Liver (tissue), 9 donors: Measurements from ENCODE around the gene ERBB2. TPM values are rescaled to one million over a fixed set of nuclear protein-coding genes. Genes with fewer than 3 reads are reported as not detected.

Experiments used
- DNase-seq: peaks from one replicate; pipeline ENCODE4 v3.0.0-alpha.2; 2017; ENCODE audit warnings: low spot score
- H3K27ac ChIP-seq, 2 donors: one replicate each; pipeline ENCODE4 v1.7.0; 2013; ENCODE audit warnings: inconsistent platforms in 2 of 2, low read length in 2 of 2, control low read depth in 1 of 2, low read depth in 1 of 2, mild to moderate bottlenecking in 1 of 2
- H3K27me3 ChIP-seq, 4 donors: one replicate each; pipeline versions ENCODE4 v1.6.1 to v1.7.0; 2013; ENCODE audit warnings: low read length in 3 of 4, inconsistent platforms in 1 of 4, mild to moderate bottlenecking in 1 of 4, moderate library complexity in 1 of 4; ENCODE audit not compliant: control insufficient read depth in 4 of 4, insufficient read depth in 4 of 4
- H3K36me3 ChIP-seq, 4 donors: one replicate each; pipeline versions ENCODE4 v1.6.1 to v1.7.0; 2013; ENCODE audit warnings: low read length in 3 of 4, mild to moderate bottlenecking in 3 of 4, low read depth in 1 of 4, moderate library complexity in 1 of 4; ENCODE audit not compliant: control insufficient read depth in 4 of 4, insufficient read depth in 3 of 4
- H3K4me1 ChIP-seq, 4 donors: one replicate each; pipeline versions ENCODE4 v1.6.1 to v1.7.0; 2013; ENCODE audit warnings: low read length in 3 of 4, mild to moderate bottlenecking in 3 of 4, moderate library complexity in 1 of 4; ENCODE audit not compliant: control insufficient read depth in 4 of 4, insufficient read depth in 4 of 4
- H3K4me3 ChIP-seq, 3 donors: one replicate each; pipeline versions ENCODE4 v1.6.1 to v1.7.0; 2013; ENCODE audit warnings: low read length in 3 of 3, control low read depth in 1 of 3, low read depth in 1 of 3, mild to moderate bottlenecking in 1 of 3
- H3K9ac ChIP-seq, 2 donors: one replicate each; pipeline ENCODE4 v1.7.0; 2013; ENCODE audit warnings: low read length in 2 of 2, mild to moderate bottlenecking in 2 of 2, moderate library complexity in 2 of 2, control low read depth in 1 of 2, low read depth in 1 of 2
- H3K9me3 ChIP-seq, 4 donors: one replicate each; pipeline versions ENCODE4 v1.6.1 to v1.7.0; 2013; ENCODE audit warnings: low read length in 3 of 4; ENCODE audit not compliant: control insufficient read depth in 4 of 4
- EGR1 ChIP-seq, 2 donors: IDR thresholded peaks; 2 replicates each; pipeline ENCODE4 v1.6.1; 2016 to 2018; ENCODE audit warnings: antibody characterized with exemption in 2 of 2, low read depth in 2 of 2
- FOXA1 ChIP-seq: IDR thresholded peaks from 2 replicates; pipeline ENCODE4 v1.6.1; 2016; ENCODE audit warnings: antibody characterized with exemption
- FOXA2 ChIP-seq: IDR thresholded peaks from 2 replicates; pipeline ENCODE4 v1.6.1; 2016; ENCODE audit warnings: antibody characterized with exemption
- GABPA ChIP-seq, 2 donors: IDR thresholded peaks in 1 of 2; conservative IDR thresholded peaks in 1 of 2; 2 replicates each; pipeline ENCODE4 v1.6.1; 2016; ENCODE audit warnings: antibody characterized with exemption in 2 of 2, mild to moderate bottlenecking in 1 of 2, moderate library complexity in 1 of 2
- HNF4A ChIP-seq, 2 donors: conservative IDR thresholded peaks; 2 replicates each; pipeline ENCODE4 v1.6.1; 2016; ENCODE audit warnings: antibody characterized with exemption in 2 of 2, mild to moderate bottlenecking in 2 of 2
- HNF4G ChIP-seq: IDR thresholded peaks from 2 replicates; pipeline ENCODE4 v1.6.1; 2016; ENCODE audit warnings: antibody characterized with exemption
- JUND ChIP-seq, 2 donors: IDR thresholded peaks; 2 replicates each; pipeline ENCODE4 v1.6.1; 2016; ENCODE audit warnings: antibody characterized with exemption in 2 of 2
- NR2F2 ChIP-seq: IDR thresholded peaks from 2 replicates; pipeline ENCODE4 v1.6.1; 2016; ENCODE audit warnings: antibody characterized with exemption
- RAD21 ChIP-seq, 2 donors: IDR thresholded peaks; 2 replicates each; pipeline ENCODE4 v1.6.1; 2016; ENCODE audit warnings: antibody characterized with exemption in 2 of 2, mild to moderate bottlenecking in 2 of 2
- RXRA ChIP-seq, 2 donors: IDR thresholded peaks; 2 replicates each; pipeline ENCODE4 v1.6.1; 2017 to 2018; ENCODE audit warnings: antibody characterized with exemption in 2 of 2, mild to moderate bottlenecking in 1 of 2
- SP1 ChIP-seq: IDR thresholded peaks from 2 replicates; pipeline ENCODE4 v1.6.1; 2018; ENCODE audit warnings: antibody characterized with exemption, mild to moderate bottlenecking
- TAF1 ChIP-seq: conservative IDR thresholded peaks from 2 replicates; pipeline ENCODE4 v1.6.1; 2016; ENCODE audit warnings: antibody characterized with exemption, mild to moderate bottlenecking
- YY1 ChIP-seq: IDR thresholded peaks from 2 replicates; pipeline ENCODE4 v1.6.1; 2016; ENCODE audit warnings: antibody characterized with exemption, mild to moderate bottlenecking
- WGBS: extraction: QIAGEN DNeasy Blood & Tissue Kit; methylation state at CpG from one replicate; pipeline ENCODE4 v1.1.7; 2013; 5-methylcytosine and 5-hydroxymethylcytosine counted together
- polyA plus RNA-seq, 2 donors: library from polyadenylated mRNA; stranded (reverse) in 1 of 2; unstranded in 1 of 2; fragments of 200-250 nt in 1 of 2; fragments of >200 nt in 1 of 2; fragmentation: Nextera tagmentation in 1 of 2; extraction: Ambion mirVana in 1 of 2; gene quantifications; one replicate each; pipeline versions ENCODE4 v1.2.1 to v1.2.3, GENCODE V29; 2013 to 2015
- total RNA-seq, 2 donors: library from RNA; depleted of rRNA; stranded (reverse); fragments of >200 nt; gene quantifications; one replicate each; pipeline ENCODE4 v1.2.3, GENCODE V29; 2014
- TF ChIP-seq, protein P1 (sequence below): IDR thresholded peaks from 2 replicates; pipeline ENCODE4 v1.6.1; 2016; ENCODE audit warnings: antibody characterized with exemption
- TF ChIP-seq, protein P2 (sequence below): IDR thresholded peaks from 2 replicates; pipeline ENCODE4 v1.6.1; 2016; ENCODE audit warnings: antibody characterized with exemption
- TF ChIP-seq, protein P3 (sequence below): fragments of 150-350 bp; IDR thresholded peaks from 2 replicates; pipeline ENCODE4 v1.5.1; 2017; ENCODE audit warnings: improper control_type of control experiment, low read depth, low read length; ENCODE audit not compliant: missing input control
- TF ChIP-seq, protein P4 (sequence below): IDR thresholded peaks from 2 replicates; pipeline ENCODE4 v1.6.1; 2016; ENCODE audit warnings: antibody characterized with exemption, mild to moderate bottlenecking
- TF ChIP-seq, protein P5 (sequence below): IDR thresholded peaks from 2 replicates; pipeline ENCODE4 v1.6.1; 2016; ENCODE audit warnings: antibody characterized with exemption
- donor health status: healthy.
- donor health status: healthy.
- donor health status: healthy.
- donor health status: healthy.
- donor health status: healthy.

The ERBB2 gene
- total and polyA plus RNA-seq, 4 donors = 4.7 to 28.8 (median 15.7) TPM

DNA sequence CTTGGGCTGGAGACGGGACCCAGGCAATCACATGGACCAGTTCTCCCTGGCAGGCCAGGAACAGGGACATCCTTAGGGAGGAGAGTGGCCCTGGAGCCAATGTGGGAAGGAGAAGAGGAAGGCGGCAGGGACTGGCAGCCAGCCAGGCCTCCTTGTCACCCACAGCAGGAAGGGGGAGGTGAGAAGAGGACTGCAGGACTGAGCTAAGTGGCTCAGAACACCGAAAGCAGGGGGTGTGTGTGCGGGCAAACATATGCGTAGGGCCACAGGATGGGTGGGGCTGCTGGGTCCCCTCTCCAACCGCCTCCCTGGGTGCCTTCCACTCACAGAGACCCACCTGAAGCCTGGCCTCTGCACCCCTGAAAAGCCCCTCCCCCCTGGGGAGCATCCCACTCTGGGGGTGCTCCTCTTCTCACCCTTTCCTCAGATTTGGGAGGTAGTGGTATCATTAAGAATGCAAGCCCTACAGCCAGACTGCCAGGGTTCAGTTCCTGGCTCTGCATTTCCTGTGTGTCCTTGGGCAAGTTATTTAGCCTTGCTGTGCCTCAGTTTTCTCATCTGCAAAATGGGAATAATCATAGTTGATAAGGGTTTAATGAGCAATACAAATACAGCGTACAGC lies 23.6 kb upstream of the ERBB2 start:
- DNase-seq = no peak
- no peak for TF ChIP-seq FOXA1
- no peak for TF ChIP-seq RAD21 (IDR thresholded peaks at IDR 0.05)
- TF ChIP-seq, protein P1, sequence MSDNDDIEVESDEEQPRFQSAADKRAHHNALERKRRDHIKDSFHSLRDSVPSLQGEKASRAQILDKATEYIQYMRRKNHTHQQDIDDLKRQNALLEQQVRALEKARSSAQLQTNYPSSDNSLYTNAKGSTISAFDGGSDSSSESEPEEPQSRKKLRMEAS = no peak
- TF ChIP-seq HNF4A (conservative IDR thresholded peaks at IDR 0.05) = no peak
- TF ChIP-seq GABPA (IDR thresholded peaks at IDR 0.05 in 1 of 2, conservative IDR thresholded peaks at IDR 0.05 in 1 of 2) = no peak
- TF ChIP-seq, protein P2, sequence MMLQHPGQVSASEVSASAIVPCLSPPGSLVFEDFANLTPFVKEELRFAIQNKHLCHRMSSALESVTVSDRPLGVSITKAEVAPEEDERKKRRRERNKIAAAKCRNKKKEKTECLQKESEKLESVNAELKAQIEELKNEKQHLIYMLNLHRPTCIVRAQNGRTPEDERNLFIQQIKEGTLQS = no peak
- TF ChIP-seq, protein P3, sequence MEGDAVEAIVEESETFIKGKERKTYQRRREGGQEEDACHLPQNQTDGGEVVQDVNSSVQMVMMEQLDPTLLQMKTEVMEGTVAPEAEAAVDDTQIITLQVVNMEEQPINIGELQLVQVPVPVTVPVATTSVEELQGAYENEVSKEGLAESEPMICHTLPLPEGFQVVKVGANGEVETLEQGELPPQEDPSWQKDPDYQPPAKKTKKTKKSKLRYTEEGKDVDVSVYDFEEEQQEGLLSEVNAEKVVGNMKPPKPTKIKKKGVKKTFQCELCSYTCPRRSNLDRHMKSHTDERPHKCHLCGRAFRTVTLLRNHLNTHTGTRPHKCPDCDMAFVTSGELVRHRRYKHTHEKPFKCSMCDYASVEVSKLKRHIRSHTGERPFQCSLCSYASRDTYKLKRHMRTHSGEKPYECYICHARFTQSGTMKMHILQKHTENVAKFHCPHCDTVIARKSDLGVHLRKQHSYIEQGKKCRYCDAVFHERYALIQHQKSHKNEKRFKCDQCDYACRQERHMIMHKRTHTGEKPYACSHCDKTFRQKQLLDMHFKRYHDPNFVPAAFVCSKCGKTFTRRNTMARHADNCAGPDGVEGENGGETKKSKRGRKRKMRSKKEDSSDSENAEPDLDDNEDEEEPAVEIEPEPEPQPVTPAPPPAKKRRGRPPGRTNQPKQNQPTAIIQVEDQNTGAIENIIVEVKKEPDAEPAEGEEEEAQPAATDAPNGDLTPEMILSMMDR = no peak
- no peak overlapping the region for H3K9ac ChIP-seq
- H3K36me3 ChIP-seq = no peaks in the 10 kb centered on the region
- no peaks in the 10 kb centered on the region for H3K9me3 ChIP-seq
- H3K27ac ChIP-seq = no peak overlapping the region
- H3K4me3 ChIP-seq = no peak overlapping the region
- WGBS = 64% methylated on average over 7 of the region's 7 CpGs
- H3K4me1 ChIP-seq = peaks cover 0 to 12% (median under 1%) of the 10 kb centered on the region in 4 donors
- no peaks in the 10 kb centered on the region for H3K27me3 ChIP-seq

DNA sequence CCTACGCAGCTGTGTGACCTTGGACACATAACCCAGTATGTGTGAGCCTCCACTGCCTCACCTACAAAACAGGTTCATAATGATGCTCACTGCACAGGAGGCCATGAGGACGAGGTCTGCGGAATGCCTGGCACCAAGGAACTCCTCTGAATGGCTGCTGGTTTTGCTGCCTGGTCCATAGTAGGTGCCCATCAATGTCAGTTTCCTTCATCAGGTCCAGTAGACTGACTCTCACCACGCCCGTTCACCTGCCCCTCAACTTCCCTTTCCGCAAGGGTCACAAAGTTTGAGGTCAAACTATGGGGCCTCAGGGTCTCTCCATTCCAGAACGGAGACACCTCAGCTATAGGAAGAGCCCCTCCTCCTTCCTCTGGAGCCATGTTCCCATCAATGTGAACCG lies 22.8 kb upstream of the ERBB2 start:
- no peak overlapping the region for H3K9ac ChIP-seq
- no peak overlapping the region for H3K27ac ChIP-seq
- H3K9me3 ChIP-seq = no peaks in the 10 kb centered on the region
- no peak for DNase-seq
- TF ChIP-seq, protein P3 = no peak
- TF ChIP-seq FOXA2 = no peak
- TF ChIP-seq HNF4A (conservative IDR thresholded peaks at IDR 0.05) = no peak
- no peak for TF ChIP-seq YY1
- no peak for TF ChIP-seq FOXA1
- no peak for TF ChIP-seq JUND (IDR thresholded peaks at IDR 0.05)
- TF ChIP-seq GABPA (IDR thresholded peaks at IDR 0.05 in 1 of 2, conservative IDR thresholded peaks at IDR 0.05 in 1 of 2) = no peak
- no peak for TF ChIP-seq SP1
- TF ChIP-seq, protein P2 = no peak
- TF ChIP-seq, protein P4, sequence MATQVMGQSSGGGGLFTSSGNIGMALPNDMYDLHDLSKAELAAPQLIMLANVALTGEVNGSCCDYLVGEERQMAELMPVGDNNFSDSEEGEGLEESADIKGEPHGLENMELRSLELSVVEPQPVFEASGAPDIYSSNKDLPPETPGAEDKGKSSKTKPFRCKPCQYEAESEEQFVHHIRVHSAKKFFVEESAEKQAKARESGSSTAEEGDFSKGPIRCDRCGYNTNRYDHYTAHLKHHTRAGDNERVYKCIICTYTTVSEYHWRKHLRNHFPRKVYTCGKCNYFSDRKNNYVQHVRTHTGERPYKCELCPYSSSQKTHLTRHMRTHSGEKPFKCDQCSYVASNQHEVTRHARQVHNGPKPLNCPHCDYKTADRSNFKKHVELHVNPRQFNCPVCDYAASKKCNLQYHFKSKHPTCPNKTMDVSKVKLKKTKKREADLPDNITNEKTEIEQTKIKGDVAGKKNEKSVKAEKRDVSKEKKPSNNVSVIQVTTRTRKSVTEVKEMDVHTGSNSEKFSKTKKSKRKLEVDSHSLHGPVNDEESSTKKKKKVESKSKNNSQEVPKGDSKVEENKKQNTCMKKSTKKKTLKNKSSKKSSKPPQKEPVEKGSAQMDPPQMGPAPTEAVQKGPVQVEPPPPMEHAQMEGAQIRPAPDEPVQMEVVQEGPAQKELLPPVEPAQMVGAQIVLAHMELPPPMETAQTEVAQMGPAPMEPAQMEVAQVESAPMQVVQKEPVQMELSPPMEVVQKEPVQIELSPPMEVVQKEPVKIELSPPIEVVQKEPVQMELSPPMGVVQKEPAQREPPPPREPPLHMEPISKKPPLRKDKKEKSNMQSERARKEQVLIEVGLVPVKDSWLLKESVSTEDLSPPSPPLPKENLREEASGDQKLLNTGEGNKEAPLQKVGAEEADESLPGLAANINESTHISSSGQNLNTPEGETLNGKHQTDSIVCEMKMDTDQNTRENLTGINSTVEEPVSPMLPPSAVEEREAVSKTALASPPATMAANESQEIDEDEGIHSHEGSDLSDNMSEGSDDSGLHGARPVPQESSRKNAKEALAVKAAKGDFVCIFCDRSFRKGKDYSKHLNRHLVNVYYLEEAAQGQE = no peak
- no peak for TF ChIP-seq EGR1 (IDR thresholded peaks at IDR 0.05; ENCODE audit: low read depth in 2 of 2)
- no peak for TF ChIP-seq RXRA (IDR thresholded peaks at IDR 0.05)
- TF ChIP-seq RAD21 (IDR thresholded peaks at IDR 0.05) = no peak
- no peak for TF ChIP-seq TAF1
- TF ChIP-seq, protein P1 = no peak
- no peak for TF ChIP-seq HNF4G
- TF ChIP-seq, protein P5, sequence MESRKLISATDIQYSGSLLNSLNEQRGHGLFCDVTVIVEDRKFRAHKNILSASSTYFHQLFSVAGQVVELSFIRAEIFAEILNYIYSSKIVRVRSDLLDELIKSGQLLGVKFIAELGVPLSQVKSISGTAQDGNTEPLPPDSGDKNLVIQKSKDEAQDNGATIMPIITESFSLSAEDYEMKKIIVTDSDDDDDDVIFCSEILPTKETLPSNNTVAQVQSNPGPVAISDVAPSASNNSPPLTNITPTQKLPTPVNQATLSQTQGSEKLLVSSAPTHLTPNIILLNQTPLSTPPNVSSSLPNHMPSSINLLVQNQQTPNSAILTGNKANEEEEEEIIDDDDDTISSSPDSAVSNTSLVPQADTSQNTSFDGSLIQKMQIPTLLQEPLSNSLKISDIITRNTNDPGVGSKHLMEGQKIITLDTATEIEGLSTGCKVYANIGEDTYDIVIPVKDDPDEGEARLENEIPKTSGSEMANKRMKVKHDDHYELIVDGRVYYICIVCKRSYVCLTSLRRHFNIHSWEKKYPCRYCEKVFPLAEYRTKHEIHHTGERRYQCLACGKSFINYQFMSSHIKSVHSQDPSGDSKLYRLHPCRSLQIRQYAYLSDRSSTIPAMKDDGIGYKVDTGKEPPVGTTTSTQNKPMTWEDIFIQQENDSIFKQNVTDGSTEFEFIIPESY = no peak
- TF ChIP-seq NR2F2 = no peak
- H3K4me3 ChIP-seq = no peak overlapping the region
- H3K27me3 ChIP-seq = no peaks in the 10 kb centered on the region
- H3K36me3 ChIP-seq = no peaks in the 10 kb centered on the region
- peaks cover 0 to 7% (median under 1%) of the 10 kb centered on the region in 4 donors for H3K4me1 ChIP-seq
- WGBS = 78% methylated on average over 8 of the region's 8 CpGs
